HTERT RPE-1 (cell line): Measurements from ENCODE around the gene FBXW12.
"Not testable (repeated sequence)": the region's sequence is repeated elsewhere in the genome, so short reads cannot be mapped to it uniquely, and the experiment has no call there.

Source experiments
- in situ Hi-C: fragments of 300-500 bp; cut with MboI; formaldehyde crosslinking; loops from 4 replicates; pipeline ENCODE4 v1.14.3; 2020; ENCODE audit warnings: low sequenced_read_pairs

FBXW12 gene, protein sequence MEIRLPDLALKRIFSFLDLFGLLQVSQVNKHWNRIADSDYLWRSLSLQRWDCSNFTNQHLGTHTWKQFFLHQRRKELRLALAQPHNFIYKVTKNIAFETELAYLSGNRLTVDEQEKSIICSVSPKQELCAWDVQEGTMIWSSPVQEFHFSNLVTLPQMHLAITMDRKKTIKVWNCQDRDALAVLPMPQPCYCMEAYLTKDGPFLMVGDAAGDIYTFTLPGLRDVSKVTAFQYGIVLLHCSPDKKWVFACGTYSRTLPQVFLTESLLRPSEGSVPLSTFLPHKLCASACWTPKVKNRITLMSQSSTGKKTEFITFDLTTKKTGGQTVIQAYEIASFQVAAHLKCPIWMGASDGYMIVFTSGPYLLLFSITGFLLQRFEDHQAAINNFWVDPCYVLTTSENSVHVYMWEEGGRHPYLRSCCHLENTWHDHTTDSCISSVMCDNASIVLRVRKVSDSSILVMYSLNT

DNA sequence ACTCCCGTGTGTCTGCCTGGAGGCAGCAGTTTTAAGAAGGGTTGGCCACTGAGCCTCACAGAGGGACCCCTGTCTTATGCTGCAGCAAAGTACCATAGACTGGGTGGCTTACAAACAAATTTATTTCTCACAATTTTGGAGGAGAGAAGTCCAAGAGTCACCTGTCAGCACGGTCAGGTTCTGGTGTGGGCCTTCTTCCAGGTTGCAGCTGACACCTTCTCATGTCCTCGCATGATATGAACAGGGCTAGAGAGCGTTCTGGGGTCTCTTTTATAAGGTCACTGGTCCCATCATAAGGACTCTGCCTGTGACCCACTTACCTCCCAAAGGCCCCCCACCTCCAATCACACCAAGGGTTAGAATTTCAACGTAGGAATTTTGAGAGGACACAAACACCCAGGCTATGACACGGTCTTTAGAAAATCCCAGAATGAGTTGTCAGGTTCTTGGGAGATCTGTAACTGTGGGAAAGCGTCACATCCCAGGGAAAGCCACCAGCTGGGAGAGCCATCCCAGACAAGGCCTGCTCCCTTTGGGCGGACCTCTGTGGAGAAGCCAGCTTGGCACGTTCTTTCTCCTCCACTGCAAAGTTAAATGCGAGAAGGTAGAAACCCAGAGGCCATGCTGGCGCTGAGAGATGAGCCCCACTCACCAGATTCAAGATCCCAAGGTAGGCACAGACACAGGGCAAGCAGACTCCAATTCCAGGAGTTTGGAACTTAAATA, at the start of gene FBXW12:
Gene FBXW12 (plus strand): TSS at position 569 of the 726 bp plus-strand sequence. CDS start 549 bp downstream, outside the sequence.
- in situ Hi-C loops = no loop called here

GRCh38 chr3:48331706-48332435, 40.1 kb upstream of the FBXW12 start:
- in situ Hi-C loops = not testable (repeated sequence)

DNA sequence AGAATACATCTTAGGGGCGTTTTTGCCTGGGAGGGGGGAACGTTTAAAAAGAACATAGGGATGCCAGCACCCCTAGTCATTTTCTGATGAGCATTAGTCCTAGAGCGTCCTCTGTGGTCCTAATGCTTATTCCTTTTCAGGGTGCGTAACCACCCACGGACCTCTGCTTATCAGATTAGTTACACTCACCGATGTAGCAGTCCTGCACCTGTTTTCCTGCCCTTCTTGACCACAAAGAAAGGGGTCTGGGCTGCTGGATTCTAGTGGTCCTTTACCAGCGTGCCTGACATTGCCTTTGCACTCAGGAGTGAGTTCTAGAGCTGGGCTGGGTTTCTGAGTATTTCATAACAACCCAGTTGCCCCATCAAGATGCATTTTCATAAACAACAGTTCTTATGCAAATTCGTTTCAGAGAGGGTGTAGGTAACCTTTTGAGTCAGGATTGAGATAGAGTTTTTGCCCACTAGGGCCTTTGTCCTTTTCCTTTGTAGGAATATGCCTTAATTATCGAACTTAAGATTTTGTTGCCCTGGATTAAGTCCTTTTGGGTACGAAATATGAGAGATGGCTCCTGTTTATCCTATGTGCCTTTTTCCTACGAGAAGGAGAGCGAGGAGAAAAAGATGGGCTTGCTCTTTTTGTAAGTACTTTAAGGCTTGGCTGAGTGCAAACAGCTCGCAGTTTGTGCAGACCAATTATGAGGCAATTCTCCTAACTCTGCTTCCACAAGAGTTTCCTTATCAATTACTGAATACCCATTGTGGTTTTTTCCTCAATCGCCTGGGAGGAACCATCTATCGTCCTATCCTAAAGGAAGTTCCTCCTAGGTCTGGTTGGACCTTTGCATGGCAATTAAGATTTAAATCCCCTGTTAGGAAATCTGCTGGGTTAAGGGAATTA, 38.4 kb upstream of the FBXW12 start, which contains the start of gene SPINK8:
Gene SPINK8 (minus strand): TSS at position 316 of the 900 bp plus-strand sequence. CDS start 5,320 bp downstream, outside the sequence.
- in situ Hi-C loops = not testable (repeated sequence)

- in situ Hi-C loops = no loop called here
Measured at GRCh38 chr3:48334605-48335004, 37.4 kb upstream of the FBXW12 start.

GRCh38 chr3:48335286-48335685, 36.7 kb upstream of the FBXW12 start:
- in situ Hi-C loops = not testable (repeated sequence)

DNA sequence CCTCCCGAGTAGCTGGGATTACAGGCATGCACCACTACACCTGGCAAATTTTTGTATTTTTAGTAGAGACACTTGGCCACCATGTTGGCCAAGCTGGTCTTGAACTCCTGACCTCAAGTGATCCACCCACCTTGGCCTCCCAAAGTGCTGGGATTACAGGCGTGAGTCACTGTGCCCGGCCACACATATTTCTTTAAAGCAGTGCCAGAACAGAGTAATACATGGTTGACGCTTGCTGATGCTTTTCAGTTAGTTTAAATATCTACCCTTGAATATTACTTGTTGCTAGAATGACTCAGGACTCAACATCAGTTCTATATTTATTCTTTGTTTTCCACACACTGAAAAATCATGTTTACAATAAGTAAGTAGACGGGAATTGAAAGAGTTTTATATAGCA, 34.5 kb upstream of the FBXW12 start:
- in situ Hi-C loops = not testable (repeated sequence)

DNA sequence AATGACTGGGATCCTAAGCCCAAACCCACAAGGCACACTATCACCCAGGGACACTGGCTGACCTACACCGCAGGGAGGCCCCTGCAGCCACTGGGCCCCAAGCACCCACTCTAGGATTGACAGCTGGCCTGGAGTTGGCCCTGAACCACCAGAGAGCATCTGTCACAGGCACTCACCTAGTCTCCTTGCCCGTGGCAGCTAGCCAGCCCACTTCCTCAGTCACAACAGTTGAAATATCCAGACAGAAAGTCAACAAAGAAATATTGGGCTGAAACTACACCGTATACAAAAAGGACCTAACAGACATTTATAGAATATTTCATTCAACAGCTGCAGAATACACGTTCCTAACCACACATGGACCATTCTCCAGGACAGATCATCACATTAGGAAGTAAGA, 33.4 kb upstream of the FBXW12 start:
- in situ Hi-C loops = no loop called here

DNA sequence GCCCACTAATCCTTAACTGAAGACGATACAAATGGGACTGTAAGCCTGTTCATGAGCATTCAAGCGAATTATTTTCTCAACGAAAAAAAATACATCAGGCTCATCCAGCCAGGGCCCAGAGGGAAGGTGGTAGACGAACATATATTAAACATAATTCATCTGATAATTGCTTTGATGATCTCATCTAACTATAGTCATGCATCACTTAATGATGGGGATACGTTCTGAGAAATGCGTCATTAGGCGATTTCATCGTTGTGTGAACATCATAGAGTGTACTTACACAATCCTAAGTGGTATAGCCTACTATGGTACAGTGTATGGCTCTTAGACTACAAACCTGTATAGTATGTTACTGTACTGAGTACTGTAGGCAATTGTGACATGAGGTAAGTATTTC, 28.6 kb upstream of the FBXW12 start:
- in situ Hi-C loops = no loop called here

GRCh38 chr3:48344867-48345507, 27.0 kb upstream of the FBXW12 start:
- in situ Hi-C loops = no loop called here

GRCh38 chr3:48345946-48346572, 26.0 kb upstream of the FBXW12 start:
- in situ Hi-C loops = no loop called here

DNA sequence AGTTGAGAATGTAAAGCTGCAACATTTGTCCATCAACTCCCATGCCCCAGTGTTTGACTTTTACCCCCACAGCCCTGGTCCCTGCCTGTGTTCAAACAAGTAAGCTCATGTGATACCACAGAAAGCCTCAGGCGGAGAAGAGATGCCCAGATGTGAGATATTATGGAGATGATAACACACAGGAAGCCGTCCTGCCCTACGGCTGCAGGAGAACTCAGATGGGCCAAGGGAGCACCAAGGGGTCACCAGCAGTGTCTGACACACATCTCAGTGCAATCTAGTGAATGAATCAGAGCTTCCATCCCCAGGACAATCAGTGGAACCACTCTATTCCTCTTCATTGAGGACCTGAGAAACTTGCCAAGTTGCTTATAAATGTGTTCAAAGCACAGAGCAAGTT, 24.5 kb upstream of the FBXW12 start:
- in situ Hi-C loops = no loop called here

GRCh38 chr3:48352546-48352945, 19.5 kb upstream of the FBXW12 start:
- in situ Hi-C loops = no loop called here

DNA sequence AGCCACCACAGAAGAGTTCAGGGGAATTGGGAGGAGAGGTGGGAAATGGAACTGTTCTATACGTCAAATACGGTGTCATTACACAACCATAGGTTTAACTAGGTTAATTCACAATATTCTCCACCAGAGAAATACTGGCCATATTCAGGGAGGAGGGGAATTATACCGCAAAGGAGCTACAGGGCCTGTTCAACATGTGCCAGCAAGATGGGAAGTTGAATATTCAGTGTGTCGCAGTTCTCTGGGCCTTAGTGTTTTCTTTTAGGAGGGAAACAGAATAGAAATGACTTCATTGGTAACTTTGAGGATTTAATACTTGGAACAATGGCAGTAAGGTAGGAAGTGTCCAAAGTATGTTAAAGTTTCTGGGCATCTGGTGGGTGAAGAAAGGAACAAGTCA, 18.0 kb upstream of the FBXW12 start:
- in situ Hi-C loops = no loop called here

- in situ Hi-C loops = no loop called here
Measured at GRCh38 chr3:48356419-48356818, 15.6 kb upstream of the FBXW12 start.

- in situ Hi-C loops = no loop called here
Measured at GRCh38 chr3:48361928-48362327, 10.1 kb upstream of the FBXW12 start.

- in situ Hi-C loops = no loop called here
Measured at GRCh38 chr3:48364840-48365239, 7.2 kb upstream of the FBXW12 start.

DNA sequence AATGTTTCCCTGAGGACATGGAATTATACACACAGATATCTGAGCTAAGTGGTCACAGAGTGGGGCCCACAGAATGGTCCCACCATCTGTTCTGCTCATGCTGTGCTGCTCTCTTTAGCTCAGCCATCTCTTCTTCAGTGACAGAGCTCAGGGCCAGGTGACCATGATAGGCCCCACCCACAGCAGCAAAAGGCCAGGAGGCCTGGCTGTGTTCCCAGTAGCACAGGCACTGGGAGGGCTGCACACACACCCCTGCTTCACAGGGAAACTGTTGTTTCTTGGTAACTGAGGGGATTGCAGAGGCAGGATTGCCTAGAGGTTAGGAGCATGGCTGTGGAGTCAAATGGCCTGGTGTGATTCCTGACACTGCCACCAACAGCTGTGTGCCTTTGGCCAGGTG, 4.8 kb upstream of the FBXW12 start:
- in situ Hi-C loops = no loop called here

GRCh38 chr3:48369693-48370332, 2.2 kb upstream of the FBXW12 start:
- in situ Hi-C loops = no loop called here

DNA sequence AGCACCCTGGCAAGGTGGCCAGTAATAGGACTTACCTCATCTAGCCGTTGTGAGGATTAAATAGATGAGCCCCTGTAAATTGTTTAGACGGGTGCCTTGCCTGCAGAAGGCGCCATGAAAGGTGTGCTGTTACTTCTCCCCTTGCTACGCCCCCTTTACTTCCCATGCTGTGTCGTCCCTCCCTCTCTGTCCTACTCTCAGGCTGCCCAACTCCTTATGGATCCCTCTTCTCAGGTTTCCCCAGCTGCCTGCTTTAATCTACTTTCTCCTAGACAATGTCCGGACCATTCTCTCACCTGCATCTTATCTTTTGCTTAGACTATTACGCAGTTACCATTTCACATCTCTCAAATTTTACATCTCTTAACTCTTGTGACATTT, 1.7 kb upstream of the FBXW12 start:
- in situ Hi-C loops = no loop called here
